Activated B cell treated with CpG ODN at 0.5 μM for 24 hours (primary cell): ENCODE results near the gene SRP19. TPM values are rescaled to one million over a fixed set of nuclear protein-coding genes. Genes with fewer than 3 reads are reported as not detected.

Source experiments
- ATAC-seq: fragments of 200-7000 bp; cut with Tn5 transposase; one replicate; pipeline ENCODE4 v1.10.0; 2021; ENCODE audit warnings: low read depth, mild to moderate bottlenecking, moderate library complexity
- CTCF ChIA-PET: fragments of 350-600 bp; sonication (Branson Sonifier 250); formaldehyde crosslinking; loops from one replicate; lab custom pipeline; 2021; ENCODE audit warnings: antibody characterized with exemption; lab: Charles Lee
- POLR2A ChIA-PET: fragments of 350-600 bp; sonication (Branson Sonifier 250); formaldehyde crosslinking; loops from one replicate; lab custom pipeline; 2021; ENCODE audit warnings: antibody characterized with exemption; lab: Charles Lee
- DNase-seq: peaks from one replicate; pipeline ENCODE4 v3.0.0; 2022
- H3K27ac Mint-ChIP-seq: one replicate; pipeline ENCODE4 v1.8.0; 2020; ENCODE audit warnings: mixed read lengths
- H3K27me3 Mint-ChIP-seq: one replicate; pipeline ENCODE4 v1.8.0; 2021; ENCODE audit warnings: mixed read lengths
- H3K36me3 Mint-ChIP-seq: one replicate; pipeline ENCODE4 v1.8.0; 2021; ENCODE audit warnings: low read depth, mixed read lengths
- H3K4me1 Mint-ChIP-seq: one replicate; pipeline ENCODE4 v1.8.0; 2021; ENCODE audit warnings: mixed read lengths
- H3K4me3 Mint-ChIP-seq: one replicate; pipeline ENCODE4 v1.8.0; 2020; ENCODE audit warnings: mild to moderate bottlenecking, mixed read lengths
- H3K9me3 Mint-ChIP-seq: one replicate; pipeline ENCODE4 v1.8.0; 2020; ENCODE audit warnings: mixed read lengths
- intact Hi-C: fragments of 100-400 bp; cut with micrococcal nuclease; formaldehyde crosslinking; loops from one replicate; pipeline ENCODE4 v1.15.1; 2024
- total RNA-seq: library from RNA; stranded (reverse); gene quantifications from 2 replicates; pipeline ENCODE4 v1.2.3, GENCODE V29; 2022
- TF ChIP-seq, protein P1 (sequence below): fragments of 200-600 bp; IDR thresholded peaks from one replicate; pipeline ENCODE4 v1.8.0; 2022; ENCODE audit warnings: antibody characterized with exemption, mild to moderate bottlenecking

SRP19 gene
- total RNA-seq, 1 donor from 2014 or later = 51.6 TPM

DNA sequence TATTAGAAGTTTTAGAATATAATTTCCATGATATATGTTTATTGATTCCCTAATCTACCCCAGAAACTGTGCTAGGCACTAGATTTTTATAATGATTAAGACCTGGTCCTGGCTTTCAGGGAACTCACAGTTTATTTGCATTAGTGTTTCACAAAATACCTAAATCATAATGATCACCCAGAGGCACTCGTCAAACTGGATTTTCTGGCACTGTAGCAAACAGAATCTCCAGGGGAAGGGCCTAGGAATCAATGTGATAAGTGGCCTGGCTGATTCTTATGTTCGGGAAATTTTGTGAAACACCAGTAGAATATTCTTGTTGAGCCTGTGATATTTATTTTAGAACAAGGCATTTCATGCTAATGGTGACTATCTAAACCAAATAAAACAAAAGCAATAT, 37.4 kb upstream of the SRP19 start:
- H3K9me3 Mint-ChIP-seq = no peaks in the 10 kb centered on the region
- H3K4me3 Mint-ChIP-seq = no peak overlapping the region
- CTCF ChIA-PET = no interaction called here
- H3K36me3 Mint-ChIP-seq = peaks cover 70% of the 10 kb centered on the region
- H3K27ac Mint-ChIP-seq = no peak overlapping the region
- TF ChIP-seq, protein P1, sequence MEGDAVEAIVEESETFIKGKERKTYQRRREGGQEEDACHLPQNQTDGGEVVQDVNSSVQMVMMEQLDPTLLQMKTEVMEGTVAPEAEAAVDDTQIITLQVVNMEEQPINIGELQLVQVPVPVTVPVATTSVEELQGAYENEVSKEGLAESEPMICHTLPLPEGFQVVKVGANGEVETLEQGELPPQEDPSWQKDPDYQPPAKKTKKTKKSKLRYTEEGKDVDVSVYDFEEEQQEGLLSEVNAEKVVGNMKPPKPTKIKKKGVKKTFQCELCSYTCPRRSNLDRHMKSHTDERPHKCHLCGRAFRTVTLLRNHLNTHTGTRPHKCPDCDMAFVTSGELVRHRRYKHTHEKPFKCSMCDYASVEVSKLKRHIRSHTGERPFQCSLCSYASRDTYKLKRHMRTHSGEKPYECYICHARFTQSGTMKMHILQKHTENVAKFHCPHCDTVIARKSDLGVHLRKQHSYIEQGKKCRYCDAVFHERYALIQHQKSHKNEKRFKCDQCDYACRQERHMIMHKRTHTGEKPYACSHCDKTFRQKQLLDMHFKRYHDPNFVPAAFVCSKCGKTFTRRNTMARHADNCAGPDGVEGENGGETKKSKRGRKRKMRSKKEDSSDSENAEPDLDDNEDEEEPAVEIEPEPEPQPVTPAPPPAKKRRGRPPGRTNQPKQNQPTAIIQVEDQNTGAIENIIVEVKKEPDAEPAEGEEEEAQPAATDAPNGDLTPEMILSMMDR = no peak
- no peaks in the 10 kb centered on the region for H3K27me3 Mint-ChIP-seq
- POLR2A ChIA-PET = no interaction called here
- intact Hi-C loops = no loop called here
- peaks cover 18% of the 10 kb centered on the region for H3K4me1 Mint-ChIP-seq
- ATAC-seq (no peak), DNase-seq (no peak)

DNA sequence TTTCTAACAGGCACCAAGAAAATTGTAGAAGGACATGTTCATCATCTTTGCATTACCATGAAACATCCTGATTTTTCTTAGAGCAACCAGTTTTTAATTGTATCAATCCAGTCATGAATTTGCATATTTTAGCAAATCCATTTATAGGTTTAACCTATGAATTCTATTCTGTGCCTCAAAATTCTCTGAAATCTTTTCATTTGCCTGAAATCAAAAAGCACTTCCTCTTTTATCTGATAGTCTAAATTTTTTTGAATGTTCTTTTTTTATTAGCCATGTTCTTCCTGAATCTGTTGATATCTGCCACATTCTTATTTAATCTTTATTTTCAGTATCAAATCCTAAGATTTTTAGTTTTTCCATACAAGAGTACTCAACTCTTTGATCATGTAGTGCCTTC, 36.9 kb upstream of the SRP19 start:
- Mint-ChIP-seq H3K4me3 (no peak overlapping the region), H3K27ac (no peak overlapping the region), H3K36me3 (peaks cover 70% of the 10 kb centered on the region), H3K27me3 (no peaks in the 10 kb centered on the region), H3K4me1 (peaks cover 18% of the 10 kb centered on the region), H3K9me3 (no peaks in the 10 kb centered on the region)
- ChIA-PET POLR2A (no interaction called here), CTCF (no interaction called here)
- ATAC-seq (no peak), DNase-seq (no peak)
- intact Hi-C loops = no loop called here
- TF ChIP-seq, protein P1 = no peak

DNA sequence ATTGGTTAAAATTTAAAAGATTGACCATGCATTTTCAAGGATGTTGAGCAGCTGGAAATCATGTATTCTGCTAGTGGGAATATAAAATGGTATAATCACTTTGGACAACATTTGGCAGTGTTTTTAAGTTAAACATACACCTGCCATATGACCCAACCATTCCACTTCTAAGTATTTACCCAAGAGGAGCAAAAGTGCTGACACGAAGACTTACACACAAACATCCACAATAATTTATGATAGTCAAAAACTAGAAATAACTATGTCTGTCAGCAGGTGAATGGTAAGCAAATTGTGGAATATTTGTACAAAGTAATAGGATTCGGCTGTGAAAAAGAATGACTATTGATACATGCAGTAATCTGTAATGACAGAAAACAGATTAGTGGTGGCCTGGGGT, 30.7 kb upstream of the SRP19 start:
- no peak overlapping the region for H3K27ac Mint-ChIP-seq
- TF ChIP-seq, protein P1 = no peak
- H3K4me1 Mint-ChIP-seq = no peaks in the 10 kb centered on the region
- POLR2A ChIA-PET = no interaction called here
- H3K9me3 Mint-ChIP-seq = no peaks in the 10 kb centered on the region
- intact Hi-C loops = no loop called here
- H3K4me3 Mint-ChIP-seq = no peak overlapping the region
- DNase-seq = no peak
- CTCF ChIA-PET = no interaction called here
- no peaks in the 10 kb centered on the region for H3K27me3 Mint-ChIP-seq
- no peak for ATAC-seq
- H3K36me3 Mint-ChIP-seq = peaks cover 73% of the 10 kb centered on the region

DNA sequence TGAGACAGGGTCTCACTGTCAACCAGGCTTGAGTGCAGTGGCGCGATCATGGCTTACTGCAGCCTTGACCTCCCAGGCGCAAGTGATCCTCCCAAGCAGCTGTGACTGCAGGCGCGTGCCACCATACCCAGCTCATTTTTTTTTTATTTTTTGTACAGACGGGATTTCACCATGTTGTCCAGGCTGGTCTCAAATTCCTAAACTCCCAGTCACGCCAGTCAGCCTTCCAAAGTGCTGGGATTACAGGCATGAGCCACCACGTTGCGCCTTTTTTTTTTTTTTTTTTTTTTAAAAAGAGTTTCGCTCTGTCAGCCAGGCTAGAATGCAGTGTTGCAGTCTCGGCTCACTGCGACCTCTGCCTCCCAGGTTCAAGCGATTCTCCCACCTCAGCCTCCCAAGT, 27.1 kb upstream of the SRP19 start:
- peaks cover 75% of the 10 kb centered on the region for H3K36me3 Mint-ChIP-seq
- intact Hi-C loops = no loop called here
- no peaks in the 10 kb centered on the region for H3K4me1 Mint-ChIP-seq
- no peaks in the 10 kb centered on the region for H3K27me3 Mint-ChIP-seq
- no peak overlapping the region for H3K27ac Mint-ChIP-seq
- CTCF ChIA-PET = interaction anchor here (0.6 kb wide), 1 partner anchor 27 kb away, joined by 3 read pairs; the partner anchor contains the start of gene SRP19
- DNase-seq (no peak), ATAC-seq (no peak)
- no peaks in the 10 kb centered on the region for H3K9me3 Mint-ChIP-seq
- H3K4me3 Mint-ChIP-seq = no peak overlapping the region
- TF ChIP-seq, protein P1 = no peak
- POLR2A ChIA-PET = no interaction called here

DNA sequence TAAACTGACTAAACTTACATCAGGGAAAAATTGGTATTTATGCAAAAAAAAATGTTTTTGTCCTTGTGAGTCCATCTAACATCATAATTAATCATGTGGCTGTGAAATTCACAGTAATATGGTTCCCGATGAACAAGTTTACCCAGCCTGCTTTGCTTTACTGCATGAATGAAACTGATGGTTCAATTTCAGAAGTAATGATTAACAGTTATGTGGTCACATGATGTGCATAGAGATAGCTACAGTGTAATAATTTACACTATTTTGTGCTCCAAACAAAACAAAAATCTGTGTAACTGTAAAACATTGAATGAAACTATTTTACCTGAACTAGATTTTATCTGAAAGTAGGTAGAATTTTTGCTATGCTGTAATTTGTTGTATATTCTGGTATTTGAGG, 16.6 kb upstream of the SRP19 start:
- H3K36me3 Mint-ChIP-seq = peaks cover 21% of the 10 kb centered on the region
- ChIA-PET CTCF (no interaction called here), POLR2A (no interaction called here)
- H3K4me3 Mint-ChIP-seq = no peak overlapping the region
- TF ChIP-seq, protein P1 = no peak
- intact Hi-C loops = no loop called here
- H3K4me1 Mint-ChIP-seq = peaks cover 8% of the 10 kb centered on the region
- no peak for DNase-seq
- H3K9me3 Mint-ChIP-seq = no peaks in the 10 kb centered on the region
- no peaks in the 10 kb centered on the region for H3K27me3 Mint-ChIP-seq
- no peak overlapping the region for H3K27ac Mint-ChIP-seq
- ATAC-seq = no peak
